Prostate gland (tissue), 2 donors: ENCODE measurements around the gene AP2B1.

Experiments
- POLR2A ChIP-seq: fragments of 450-650 bp; IDR thresholded peaks from one replicate; pipeline ENCODE4 v1.6.1; 2016; ENCODE audit warnings: antibody characterized with exemption, mild to moderate bottlenecking
- TF ChIP-seq, protein P1 (sequence below), 4 experiments: fragments of 200-600 bp in 2 of 4; fragments of 450-650 bp in 2 of 4; sonication (generic) in 2 of 4; IDR thresholded peaks; 1 replicate in 3 of 4; 2 replicates in 1 of 4; pipeline ENCODE4 v1.5.1; 2016 to 2019; ENCODE audit warnings: antibody characterized with exemption in 4 of 4, mild to moderate bottlenecking in 2 of 4, moderate library complexity in 2 of 4

DNA sequence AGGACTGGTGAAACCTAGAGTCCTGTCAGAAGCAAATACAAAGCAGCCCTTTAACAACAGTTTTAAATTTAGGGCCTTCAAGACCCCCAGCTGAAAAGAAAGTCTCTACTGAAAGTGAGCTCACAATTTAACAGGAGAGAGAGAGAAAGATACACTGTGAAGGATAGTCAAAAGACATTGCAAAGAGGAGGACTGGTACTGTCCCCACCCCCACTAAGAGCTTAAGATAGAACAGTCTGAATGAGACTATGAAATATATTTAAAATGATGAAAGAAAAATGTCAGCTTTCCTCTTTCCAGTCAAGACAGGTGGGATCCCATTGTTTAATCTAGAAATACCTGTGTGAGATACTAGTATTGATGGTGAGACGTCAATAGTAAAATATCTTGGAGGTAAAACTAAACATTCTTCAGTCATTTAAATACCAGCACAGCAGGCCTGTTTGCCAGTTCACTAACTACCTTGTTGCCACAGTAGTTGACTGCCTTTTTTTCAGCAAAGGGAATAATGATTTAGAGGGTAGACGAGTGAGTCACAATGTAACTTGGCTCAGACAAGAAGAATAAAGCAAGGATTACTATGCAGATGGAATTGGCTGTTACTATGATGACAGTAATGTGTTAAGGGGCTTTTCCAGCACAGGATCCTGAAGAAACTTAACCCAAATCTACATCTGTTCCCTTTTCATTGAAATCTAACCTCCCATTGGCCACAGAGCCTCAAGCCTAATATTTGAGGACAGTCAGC, 97.1 kb downstream of the AP2B1 start:
- TF ChIP-seq, protein P1, sequence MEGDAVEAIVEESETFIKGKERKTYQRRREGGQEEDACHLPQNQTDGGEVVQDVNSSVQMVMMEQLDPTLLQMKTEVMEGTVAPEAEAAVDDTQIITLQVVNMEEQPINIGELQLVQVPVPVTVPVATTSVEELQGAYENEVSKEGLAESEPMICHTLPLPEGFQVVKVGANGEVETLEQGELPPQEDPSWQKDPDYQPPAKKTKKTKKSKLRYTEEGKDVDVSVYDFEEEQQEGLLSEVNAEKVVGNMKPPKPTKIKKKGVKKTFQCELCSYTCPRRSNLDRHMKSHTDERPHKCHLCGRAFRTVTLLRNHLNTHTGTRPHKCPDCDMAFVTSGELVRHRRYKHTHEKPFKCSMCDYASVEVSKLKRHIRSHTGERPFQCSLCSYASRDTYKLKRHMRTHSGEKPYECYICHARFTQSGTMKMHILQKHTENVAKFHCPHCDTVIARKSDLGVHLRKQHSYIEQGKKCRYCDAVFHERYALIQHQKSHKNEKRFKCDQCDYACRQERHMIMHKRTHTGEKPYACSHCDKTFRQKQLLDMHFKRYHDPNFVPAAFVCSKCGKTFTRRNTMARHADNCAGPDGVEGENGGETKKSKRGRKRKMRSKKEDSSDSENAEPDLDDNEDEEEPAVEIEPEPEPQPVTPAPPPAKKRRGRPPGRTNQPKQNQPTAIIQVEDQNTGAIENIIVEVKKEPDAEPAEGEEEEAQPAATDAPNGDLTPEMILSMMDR (IDR thresholded peaks at IDR 0.05): no peak
- no peak for TF ChIP-seq POLR2A
